Activated T-cell treated with anti-CD3 and anti-CD28 coated beads, Interleukin-2, amount 50 U/mL, for 4 hours (primary cell): Measurements from ENCODE around the gene SWT1. TPM values are rescaled to one million over a fixed set of nuclear protein-coding genes. Genes with fewer than 3 reads are reported as not detected.
"Not testable (repeated sequence)": the region's sequence is repeated elsewhere in the genome, so short reads cannot be mapped to it uniquely, and the experiment has no call there.

Source experiments
- ATAC-seq, 2 donors: fragments of 200-7000 bp; cut with Tn5 transposase; one replicate each; pipeline ENCODE4 v1.10.0; 2021
- DNase-seq: peaks from one replicate; pipeline ENCODE4 v3.0.0-alpha.2; 2020
- H3K27me3 Mint-ChIP-seq: one replicate; pipeline ENCODE4 v1.8.0; 2021; ENCODE audit warnings: low read depth, mixed read lengths
- H3K36me3 Mint-ChIP-seq: one replicate; pipeline ENCODE4 v1.8.0; 2022; ENCODE audit warnings: mixed read lengths; ENCODE audit not compliant: insufficient read depth
- H3K4me1 Mint-ChIP-seq: one replicate; pipeline ENCODE4 v1.8.0; 2021; ENCODE audit warnings: low read depth, mixed read lengths
- H3K4me3 Mint-ChIP-seq: one replicate; pipeline ENCODE4 v1.8.0; 2021; ENCODE audit warnings: mild to moderate bottlenecking, moderate library complexity, mixed read lengths
- H3K9me3 Mint-ChIP-seq: one replicate; pipeline ENCODE4 v1.8.0; 2021; ENCODE audit warnings: mixed read lengths
- total RNA-seq, 3 donors: library from RNA; stranded (reverse); gene quantifications; one replicate each; pipeline ENCODE4 v1.2.1, GENCODE V29; 2021

SWT1 gene
- total RNA-seq, 3 donors from 2014 or later: 0.66 to 1.7 (median 1.0) TPM

DNA sequence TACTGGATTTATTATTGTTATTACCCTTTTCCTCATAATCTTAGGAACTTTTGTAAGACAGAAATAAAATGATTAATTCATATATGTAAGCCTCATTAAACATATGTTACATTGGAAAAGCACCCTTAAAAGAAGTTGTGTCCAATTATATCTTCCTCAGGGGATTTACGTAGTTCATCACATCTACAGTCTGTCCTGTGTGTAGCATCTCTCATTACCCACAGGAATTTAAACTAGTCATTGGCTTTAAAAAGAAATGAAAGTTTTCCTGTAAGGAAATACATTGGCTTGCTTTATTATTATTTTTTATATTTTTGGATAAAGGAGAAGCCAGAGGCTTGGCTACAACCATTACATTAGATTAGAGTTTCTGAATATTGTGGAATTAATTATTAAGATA lies 56.1 kb downstream of the SWT1 start:
- no peak overlapping the region for H3K4me3 Mint-ChIP-seq
- ATAC-seq (no peak), DNase-seq (no peak)
- H3K4me1 Mint-ChIP-seq: no peaks in the 10 kb centered on the region
- H3K9me3 Mint-ChIP-seq: peaks cover 7% of the 10 kb centered on the region
- H3K27me3 Mint-ChIP-seq: no peaks in the 10 kb centered on the region
- peaks cover 40% of the 10 kb centered on the region for H3K36me3 Mint-ChIP-seq

- peaks cover 21% of the 10 kb centered on the region for H3K36me3 Mint-ChIP-seq
- no peaks in the 10 kb centered on the region for H3K27me3 Mint-ChIP-seq
- no peak for DNase-seq
- no peaks in the 10 kb centered on the region for H3K4me1 Mint-ChIP-seq
- no peak overlapping the region for H3K4me3 Mint-ChIP-seq
- ATAC-seq: no peak
- peaks cover 4% of the 10 kb centered on the region for H3K9me3 Mint-ChIP-seq
These were observed 58.9 kb downstream of the SWT1 start for GRCh38 chr1:185215911-185216310.

GRCh38 chr1:185224132-185224531 lies 67.2 kb downstream of the SWT1 start:
- H3K4me3 Mint-ChIP-seq: no peak overlapping the region
- ATAC-seq: no peak
- no peaks in the 10 kb centered on the region for H3K27me3 Mint-ChIP-seq
- peaks cover 4% of the 10 kb centered on the region for H3K9me3 Mint-ChIP-seq
- H3K4me1 Mint-ChIP-seq: no peaks in the 10 kb centered on the region
- no peak for DNase-seq
- H3K36me3 Mint-ChIP-seq: peaks cover 36% of the 10 kb centered on the region

- no peak for ATAC-seq
- Mint-ChIP-seq H3K4me3 (no peak overlapping the region), H3K36me3 (peaks cover 30% of the 10 kb centered on the region), H3K9me3 (peaks cover 4% of the 10 kb centered on the region), H3K27me3 (no peaks in the 10 kb centered on the region), H3K4me1 (no peaks in the 10 kb centered on the region)
- no peak for DNase-seq
These were observed 70.2 kb downstream of the SWT1 start for GRCh38 chr1:185227161-185227560.

- H3K4me3 Mint-ChIP-seq: no peak overlapping the region
- H3K9me3 Mint-ChIP-seq: peaks cover 4% of the 10 kb centered on the region
- H3K4me1 Mint-ChIP-seq: no peaks in the 10 kb centered on the region
- H3K27me3 Mint-ChIP-seq: no peaks in the 10 kb centered on the region
- ATAC-seq: no peak
- peaks cover 23% of the 10 kb centered on the region for H3K36me3 Mint-ChIP-seq
- DNase-seq: no peak
These were observed 72.0 kb downstream of the SWT1 start for GRCh38 chr1:185228979-185229378.

- no peak for DNase-seq
- Mint-ChIP-seq H3K27me3 (no peaks in the 10 kb centered on the region), H3K4me3 (no peak overlapping the region), H3K4me1 (no peaks in the 10 kb centered on the region), H3K9me3 (no peaks in the 10 kb centered on the region), H3K36me3 (peaks cover 21% of the 10 kb centered on the region)
- no peak for ATAC-seq
These were observed 73.0 kb downstream of the SWT1 start for GRCh38 chr1:185229981-185230380.

DNA sequence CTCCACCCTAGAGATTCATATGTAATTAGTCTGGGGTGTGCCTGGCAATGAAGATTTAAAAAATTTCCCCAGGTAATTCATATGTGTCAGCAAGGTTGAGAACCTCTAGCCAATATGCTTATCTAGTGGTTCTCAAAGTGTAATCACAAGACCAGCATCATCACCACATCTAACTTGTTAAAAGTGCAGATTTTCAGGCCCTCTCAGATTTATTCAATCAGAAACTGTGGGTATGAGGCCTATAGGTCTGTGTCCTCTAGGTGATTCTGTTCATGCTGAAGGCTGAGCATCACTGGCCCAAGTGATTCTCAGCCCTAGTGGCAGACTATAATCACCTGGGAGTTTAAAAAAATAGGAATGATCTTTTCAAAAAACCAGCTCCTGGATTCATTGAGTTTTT lies 75.9 kb downstream of the SWT1 start:
- H3K4me1 Mint-ChIP-seq: no peaks in the 10 kb centered on the region
- H3K27me3 Mint-ChIP-seq: no peaks in the 10 kb centered on the region
- DNase-seq (no peak), ATAC-seq (no peak)
- no peak overlapping the region for H3K4me3 Mint-ChIP-seq
- peaks cover 19% of the 10 kb centered on the region for H3K36me3 Mint-ChIP-seq
- H3K9me3 Mint-ChIP-seq: no peaks in the 10 kb centered on the region

DNA sequence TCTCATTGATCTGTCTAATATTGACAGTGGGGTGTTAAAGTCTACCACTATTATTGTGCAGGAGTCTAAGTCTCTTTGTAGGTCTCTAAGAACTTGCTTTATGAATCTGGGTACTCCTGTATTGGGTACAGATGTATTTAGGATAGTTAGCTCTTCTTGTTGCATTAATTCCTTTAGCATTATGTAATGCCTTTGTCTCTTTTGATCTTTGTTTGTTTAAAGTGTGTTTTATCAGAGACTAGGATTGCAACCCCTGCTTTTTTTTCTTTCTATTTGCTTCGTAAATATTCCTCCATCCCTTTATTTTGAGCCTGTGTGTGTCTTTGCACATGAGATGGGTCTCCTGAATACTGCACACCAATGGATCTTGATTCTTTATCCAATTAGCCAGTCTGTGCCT lies 77.2 kb downstream of the SWT1 start:
- H3K9me3 Mint-ChIP-seq, DNase-seq, ATAC-seq, H3K4me1 Mint-ChIP-seq, H3K4me3 Mint-ChIP-seq, H3K27me3 Mint-ChIP-seq: not testable (repeated sequence)
- peaks cover 17% of the 10 kb centered on the region for H3K36me3 Mint-ChIP-seq

DNA sequence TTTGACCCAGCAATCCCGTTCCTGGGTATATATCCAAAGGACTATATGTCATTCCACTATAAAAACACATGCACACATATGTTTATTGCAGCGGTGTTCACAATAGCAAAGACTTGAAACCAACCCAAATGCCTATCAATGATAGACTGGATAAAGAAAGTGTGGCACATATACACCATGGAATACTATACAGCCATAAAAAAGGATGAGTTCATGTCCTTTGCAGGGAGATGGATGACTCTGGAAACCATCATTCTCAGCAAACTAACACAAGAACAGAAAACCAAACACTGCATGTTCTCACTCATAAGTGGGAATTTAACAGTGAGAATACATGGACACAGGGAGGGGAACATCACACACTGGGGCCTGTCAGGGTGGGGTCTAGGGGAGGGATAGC lies 80.2 kb downstream of the SWT1 start:
- H3K4me3 Mint-ChIP-seq, H3K27me3 Mint-ChIP-seq, DNase-seq, H3K9me3 Mint-ChIP-seq, ATAC-seq: not testable (repeated sequence)
- Mint-ChIP-seq H3K36me3 (peaks cover 16% of the 10 kb centered on the region), H3K4me1 (peaks cover 30% of the 10 kb centered on the region)

DNA sequence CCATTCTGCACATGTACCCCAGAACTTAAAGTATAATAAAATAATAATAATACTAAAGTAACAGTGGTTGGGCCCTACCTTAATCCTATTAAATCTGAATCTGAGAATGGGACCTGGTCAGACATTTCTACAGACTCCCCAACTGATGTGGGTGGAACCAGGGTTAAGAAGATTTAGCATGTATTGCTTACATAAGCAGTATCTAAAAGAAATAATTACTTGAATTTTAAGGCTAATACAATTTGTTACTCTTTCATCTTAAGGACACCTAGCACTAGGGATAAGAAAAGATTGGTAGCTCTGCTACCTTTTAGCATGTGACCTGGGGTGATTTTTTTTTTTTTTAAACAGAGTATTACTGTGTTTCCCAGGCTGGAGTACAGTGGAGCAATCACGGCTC lies 80.7 kb downstream of the SWT1 start:
- Mint-ChIP-seq H3K9me3 (no peaks in the 10 kb centered on the region), H3K4me1 (peaks cover 30% of the 10 kb centered on the region), H3K27me3 (no peaks in the 10 kb centered on the region), H3K36me3 (peaks cover 16% of the 10 kb centered on the region), H3K4me3 (no peak overlapping the region)
- ATAC-seq (no peak), DNase-seq (no peak)

DNA sequence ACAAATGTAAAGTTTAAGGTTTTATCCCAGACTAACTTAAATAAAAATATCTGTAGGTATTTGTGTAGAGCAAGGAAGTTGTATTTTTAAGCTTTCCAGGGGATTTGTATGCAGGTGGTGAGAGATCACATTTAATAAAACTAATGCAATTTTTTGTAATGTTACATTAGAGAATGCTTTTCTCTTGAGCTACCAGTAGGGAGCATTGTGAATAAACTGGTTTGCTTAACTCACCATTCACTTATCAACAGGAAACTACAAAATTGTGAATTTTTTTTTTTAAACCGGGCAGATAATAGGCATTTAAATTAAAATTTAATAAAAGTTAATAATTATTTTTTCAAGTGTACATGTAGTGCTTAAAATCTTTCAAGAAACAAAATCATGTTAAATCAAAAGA lies 81.5 kb downstream of the SWT1 start:
- Mint-ChIP-seq H3K4me3 (no peak overlapping the region), H3K27me3 (no peaks in the 10 kb centered on the region), H3K36me3 (peaks cover 13% of the 10 kb centered on the region), H3K9me3 (no peaks in the 10 kb centered on the region), H3K4me1 (peaks cover 30% of the 10 kb centered on the region)
- no peak for ATAC-seq
- no peak for DNase-seq

DNA sequence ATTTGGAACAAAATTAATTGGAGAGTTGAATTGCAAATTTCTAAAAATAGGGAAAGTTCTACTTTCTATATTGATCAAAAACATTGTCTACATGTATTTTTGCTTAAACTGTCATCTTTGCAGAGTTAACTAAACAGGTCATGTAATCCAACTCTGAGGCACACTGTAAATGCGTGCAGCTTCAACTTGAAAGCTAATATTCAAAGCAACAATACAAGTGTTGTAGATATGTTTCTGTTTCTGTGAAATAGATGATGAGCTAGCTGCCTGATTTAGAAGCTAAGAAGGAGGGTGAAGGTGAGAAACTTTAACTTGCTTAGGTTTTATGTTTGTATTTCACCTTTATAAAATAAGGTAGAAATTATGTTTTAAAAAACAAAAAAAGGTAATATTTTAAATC lies 82.9 kb downstream of the SWT1 start:
- Mint-ChIP-seq H3K9me3 (no peaks in the 10 kb centered on the region), H3K27me3 (no peaks in the 10 kb centered on the region), H3K4me1 (peaks cover 32% of the 10 kb centered on the region), H3K36me3 (peaks cover 7% of the 10 kb centered on the region), H3K4me3 (no peak overlapping the region)
- ATAC-seq: no peak
- DNase-seq: no peak

DNA sequence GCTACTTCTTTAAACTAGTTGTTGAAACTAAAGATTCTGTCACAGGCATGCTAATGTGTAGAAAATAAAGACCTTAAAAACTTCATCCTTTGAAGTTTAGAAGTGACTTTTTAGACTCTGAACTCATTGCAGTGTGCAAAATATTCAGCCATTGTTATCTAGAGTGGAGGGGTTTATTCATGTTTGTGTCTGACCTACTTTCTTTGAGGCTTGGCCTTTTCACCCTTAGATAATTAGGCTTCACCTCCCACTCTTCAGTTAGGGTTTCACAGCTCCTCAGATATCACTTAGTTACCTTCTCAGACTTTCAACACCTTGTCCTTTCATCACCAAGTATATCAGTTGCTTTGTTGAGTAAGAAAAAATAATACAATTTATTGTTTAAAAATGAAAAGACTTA lies 84.2 kb downstream of the SWT1 start:
- no peaks in the 10 kb centered on the region for H3K9me3 Mint-ChIP-seq
- no peaks in the 10 kb centered on the region for H3K27me3 Mint-ChIP-seq
- ATAC-seq: no peak
- H3K4me3 Mint-ChIP-seq: no peak overlapping the region
- DNase-seq: no peak
- peaks cover 5% of the 10 kb centered on the region for H3K36me3 Mint-ChIP-seq
- peaks cover 32% of the 10 kb centered on the region for H3K4me1 Mint-ChIP-seq

GRCh38 chr1:185244015-185244747 lies 87.2 kb downstream of the SWT1 start:
- H3K4me1 Mint-ChIP-seq: peaks cover 28% of the 10 kb centered on the region
- no peaks in the 10 kb centered on the region for H3K9me3 Mint-ChIP-seq
- no peaks in the 10 kb centered on the region for H3K27me3 Mint-ChIP-seq
- peaks cover 2% of the 10 kb centered on the region for H3K36me3 Mint-ChIP-seq
- peak; percentile 99 to 100 for ATAC-seq
- no peak overlapping the region for H3K4me3 Mint-ChIP-seq
- peak; percentile 44 for DNase-seq

DNA sequence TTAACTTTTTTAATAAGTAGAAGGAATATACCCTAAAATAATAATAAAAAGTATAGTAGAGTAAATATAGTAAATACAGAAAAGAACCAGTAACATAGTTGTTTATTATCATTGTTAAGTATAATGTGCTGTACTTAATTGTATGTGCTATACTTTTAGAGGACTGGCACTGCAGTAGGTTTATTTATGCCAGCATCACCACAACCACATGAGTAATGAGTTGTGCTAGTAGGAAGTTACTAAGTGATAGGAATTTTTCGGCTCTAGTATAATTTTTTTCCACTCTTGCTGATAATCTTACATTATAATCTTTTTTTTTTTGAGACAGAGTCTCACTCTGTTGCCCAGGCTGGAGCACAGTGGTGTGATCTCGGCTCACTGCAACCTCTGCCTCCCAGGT lies 88.5 kb downstream of the SWT1 start:
- DNase-seq (no peak), ATAC-seq (no peak)
- Mint-ChIP-seq H3K4me3 (no peak overlapping the region), H3K27me3 (no peaks in the 10 kb centered on the region), H3K9me3 (no peaks in the 10 kb centered on the region), H3K36me3 (peaks cover 2% of the 10 kb centered on the region), H3K4me1 (peaks cover 16% of the 10 kb centered on the region)
